ENCODE results near the gene KRTAP10-8.
"Not testable (repeated sequence)": the region's sequence is repeated elsewhere in the genome, so short reads cannot be mapped to it uniquely, and the experiment has no call there.

- TF ChIP-seq POLR2A, CTCF (IDR thresholded peaks at IDR 0.05): not testable (repeated sequence)
These were observed 38.0 kb upstream of the KRTAP10-8 start, which contains the start of gene KRTAP10-4 for GRCh38 chr21:44573630-44574456.
